Measurements from ENCODE around the gene RPS13. TPM values are rescaled to one million over a fixed set of nuclear protein-coding genes. Genes with fewer than 3 reads are reported as not detected.
A peak's percentile ranks its signal among the peaks of the same experiment; 100 is the strongest.
"Not testable (repeated sequence)": the region's sequence is repeated elsewhere in the genome, so short reads cannot be mapped to it uniquely, and the experiment has no call there.

RPS13 gene
- total RNA-seq, 2 experiments from 2014 or later: 1,540 to 1,911 TPM

DNA sequence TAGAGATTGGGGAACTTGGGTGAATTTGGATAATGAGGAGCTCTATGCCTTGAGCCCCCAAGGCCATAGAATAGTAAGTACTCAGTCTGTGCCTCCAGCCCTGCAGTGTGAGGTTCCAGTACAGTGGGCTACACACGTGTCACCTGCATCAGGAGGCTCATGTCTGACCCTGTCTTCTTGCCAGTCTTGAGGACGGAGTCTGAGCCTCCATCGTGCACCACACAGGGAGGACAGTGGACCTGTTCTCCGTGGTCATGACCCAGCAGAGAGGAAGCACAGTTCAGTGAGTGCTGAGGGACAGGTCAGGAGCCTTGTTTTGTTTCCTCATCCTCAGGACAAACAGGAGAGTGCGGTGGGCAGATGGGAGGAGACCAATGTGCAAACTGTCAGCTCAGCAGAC is 30.8 kb downstream of the RPS13 start:
- no TSS peak for BruUV-seq (replicated peaks)
- Histone ChIP-seq H2AFZ (ENCODE audit: low read length) (no peak overlapping the region), H3K4me3 (ENCODE audit: low read depth, low read length, poor library complexity, severe bottlenecking) (no peak overlapping the region), H3K4me1 (ENCODE audit: insufficient read depth, low read length, poor library complexity, severe bottlenecking) (no peaks in the 10 kb centered on the region), H3K79me2 (ENCODE audit: insufficient read depth, low read depth, low read length) (no peaks in the 10 kb centered on the region), H3K27ac (ENCODE audit: low read depth, low read length, poor library complexity, severe bottlenecking) (no peak overlapping the region), H4K20me1 (ENCODE audit: insufficient read depth, low read length) (no peaks in the 10 kb centered on the region), H3K4me2 (ENCODE audit: low read length) (no peak overlapping the region), H3K9me2 (ENCODE audit: insufficient read depth, low read length) (no peaks in the 10 kb centered on the region), H3K9me3 (ENCODE audit: low read length) (no peaks in the 10 kb centered on the region), H3K36me3 (ENCODE audit: insufficient read depth, low read length) (no peaks in the 10 kb centered on the region)
- ChIA-PET CTCF (ENCODE audit: unreplicated experiment) (no interaction called here), POLR2A (no interaction called here)
- no peak for DNase-seq (ENCODE audit: low spot score)
- intact Hi-C loops (cut with micrococcal nuclease; ENCODE audit: unreplicated experiment): no loop called here
- no peak for TF ChIP-seq EZH2phosphoT487 (IDR thresholded peaks at IDR 0.05; ENCODE audit: borderline replicate concordance, low read depth, low read length)
- TF ChIP-seq, protein P1, sequence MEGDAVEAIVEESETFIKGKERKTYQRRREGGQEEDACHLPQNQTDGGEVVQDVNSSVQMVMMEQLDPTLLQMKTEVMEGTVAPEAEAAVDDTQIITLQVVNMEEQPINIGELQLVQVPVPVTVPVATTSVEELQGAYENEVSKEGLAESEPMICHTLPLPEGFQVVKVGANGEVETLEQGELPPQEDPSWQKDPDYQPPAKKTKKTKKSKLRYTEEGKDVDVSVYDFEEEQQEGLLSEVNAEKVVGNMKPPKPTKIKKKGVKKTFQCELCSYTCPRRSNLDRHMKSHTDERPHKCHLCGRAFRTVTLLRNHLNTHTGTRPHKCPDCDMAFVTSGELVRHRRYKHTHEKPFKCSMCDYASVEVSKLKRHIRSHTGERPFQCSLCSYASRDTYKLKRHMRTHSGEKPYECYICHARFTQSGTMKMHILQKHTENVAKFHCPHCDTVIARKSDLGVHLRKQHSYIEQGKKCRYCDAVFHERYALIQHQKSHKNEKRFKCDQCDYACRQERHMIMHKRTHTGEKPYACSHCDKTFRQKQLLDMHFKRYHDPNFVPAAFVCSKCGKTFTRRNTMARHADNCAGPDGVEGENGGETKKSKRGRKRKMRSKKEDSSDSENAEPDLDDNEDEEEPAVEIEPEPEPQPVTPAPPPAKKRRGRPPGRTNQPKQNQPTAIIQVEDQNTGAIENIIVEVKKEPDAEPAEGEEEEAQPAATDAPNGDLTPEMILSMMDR (conservative IDR thresholded peaks at IDR 0.05; ENCODE audit: low read length): no peak

DNA sequence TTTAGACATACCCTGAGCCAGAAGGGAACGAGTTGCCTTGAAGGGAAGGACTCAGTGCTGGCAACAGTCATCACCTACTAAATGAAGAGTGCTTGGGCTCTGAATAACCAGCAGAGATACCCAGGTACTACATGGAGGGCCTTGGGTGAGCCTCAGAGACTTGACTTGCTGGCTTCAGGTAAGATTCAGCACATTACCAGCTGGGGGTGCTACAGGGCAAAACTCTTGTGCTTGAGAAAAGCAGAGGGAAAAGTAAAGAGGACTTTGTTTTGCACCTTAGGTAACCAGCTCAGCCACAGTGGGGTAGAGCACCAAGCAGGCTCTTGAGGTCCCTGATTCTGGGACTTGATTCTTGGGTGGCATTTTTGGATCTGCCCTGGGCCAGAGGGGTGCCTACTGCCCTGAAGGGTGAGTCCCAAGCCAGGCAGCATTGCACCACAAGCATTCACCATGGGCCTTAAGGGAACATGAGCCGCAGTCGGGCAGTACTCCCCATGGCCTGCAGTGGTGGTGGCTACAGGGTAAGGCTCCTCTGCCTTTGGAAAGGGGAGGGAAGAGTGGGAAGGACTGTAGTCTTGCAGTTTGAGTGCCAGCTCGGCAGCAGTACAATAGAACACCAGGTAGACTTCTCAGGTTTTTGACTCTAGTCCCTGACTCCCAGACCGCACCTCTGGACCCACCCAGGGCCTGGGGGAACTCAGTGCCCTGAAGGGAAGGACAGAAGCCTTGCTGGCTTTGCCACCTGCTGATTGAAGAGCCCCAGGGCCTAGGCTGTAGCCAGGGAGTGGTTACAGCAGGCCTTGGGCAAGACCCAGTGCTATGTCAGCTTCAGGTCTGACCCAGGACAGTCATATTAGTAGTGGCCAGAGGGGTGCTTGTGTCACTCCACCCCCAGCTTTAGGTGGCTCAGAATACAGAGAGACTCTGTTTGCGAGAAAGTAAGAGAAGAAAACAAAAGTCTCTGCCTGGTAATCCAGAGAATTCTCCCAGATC is 40.5 kb downstream of the RPS13 start:
- no peaks in the 10 kb centered on the region for H3K79me2 ChIP-seq (ENCODE audit: insufficient read depth, low read depth, low read length)
- intact Hi-C loops (cut with micrococcal nuclease; ENCODE audit: unreplicated experiment): no loop called here
- ChIA-PET CTCF (ENCODE audit: unreplicated experiment) (no interaction called here), POLR2A (no interaction called here)
- no peak overlapping the region for H3K4me2 ChIP-seq (ENCODE audit: low read length)
- BruUV-seq (replicated peaks): no TSS peak
- H4K20me1 ChIP-seq (ENCODE audit: insufficient read depth, low read length): no peaks in the 10 kb centered on the region
- H3K36me3 ChIP-seq (ENCODE audit: insufficient read depth, low read length): no peaks in the 10 kb centered on the region
- no peak for TF ChIP-seq EZH2phosphoT487 (IDR thresholded peaks at IDR 0.05; ENCODE audit: borderline replicate concordance, low read depth, low read length)
- TF ChIP-seq, protein P1 (conservative IDR thresholded peaks at IDR 0.05; ENCODE audit: low read length): peak; percentile 42
- no peaks in the 10 kb centered on the region for H3K4me1 ChIP-seq (ENCODE audit: insufficient read depth, low read length, poor library complexity, severe bottlenecking)
- no peak overlapping the region for H3K4me3 ChIP-seq (ENCODE audit: low read depth, low read length, poor library complexity, severe bottlenecking)
- H3K27ac ChIP-seq (ENCODE audit: low read depth, low read length, poor library complexity, severe bottlenecking): no peak overlapping the region
- DNase-seq (ENCODE audit: low spot score): peak; percentile 4
- no peaks in the 10 kb centered on the region for H3K9me2 ChIP-seq (ENCODE audit: insufficient read depth, low read length)
- no peaks in the 10 kb centered on the region for H3K9me3 ChIP-seq (ENCODE audit: low read length)
- no peak overlapping the region for H2AFZ ChIP-seq (ENCODE audit: low read length)

DNA sequence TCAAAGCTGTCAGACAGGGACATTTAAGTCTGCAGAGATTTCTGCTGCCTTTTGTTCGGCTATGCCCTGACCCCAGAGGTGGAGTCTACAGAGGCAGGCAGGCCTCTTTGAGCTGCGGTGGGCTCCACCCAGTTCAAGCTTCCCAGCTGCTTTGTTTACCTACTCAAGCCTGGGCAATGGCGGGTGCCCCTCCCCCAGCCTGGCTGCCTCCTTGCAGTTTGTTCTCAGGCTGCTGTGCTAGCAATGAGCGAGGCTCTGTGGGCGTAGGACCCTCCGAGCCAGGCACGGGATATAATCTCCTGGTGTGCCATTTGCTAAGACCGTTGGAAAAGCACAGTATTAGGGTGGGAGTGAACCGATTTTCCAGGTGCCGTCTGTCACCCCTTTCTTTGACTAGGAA is 43.4 kb downstream of the RPS13 start:
- DNase-seq (ENCODE audit: low spot score); H3K4me3 ChIP-seq (ENCODE audit: low read depth, low read length, poor library complexity, severe bottlenecking); H3K4me2 ChIP-seq (ENCODE audit: low read length); H3K9me3 ChIP-seq (ENCODE audit: low read length); H3K4me1 ChIP-seq (ENCODE audit: insufficient read depth, low read length, poor library complexity, severe bottlenecking); H3K27ac ChIP-seq (ENCODE audit: low read depth, low read length, poor library complexity, severe bottlenecking); H2AFZ ChIP-seq (ENCODE audit: low read length); CTCF ChIA-PET (ENCODE audit: unreplicated experiment); BruUV-seq (replicated peaks); intact Hi-C loops (cut with micrococcal nuclease; ENCODE audit: unreplicated experiment); POLR2A ChIA-PET; H3K79me2 ChIP-seq (ENCODE audit: insufficient read depth, low read depth, low read length); H3K36me3 ChIP-seq (ENCODE audit: insufficient read depth, low read length); H4K20me1 ChIP-seq (ENCODE audit: insufficient read depth, low read length); H3K9me2 ChIP-seq (ENCODE audit: insufficient read depth, low read length): not testable (repeated sequence)
